Brain microvascular endothelial cell (primary cell): Measurements from ENCODE around the gene LMF1.

ENCODE experiments used
- DNase-seq: peaks from one replicate; pipeline ENCODE4 v3.0.0-alpha.2; 2020
- H3K27ac ChIP-seq: fragments of 250-450 bp; sonication (Bioruptor Pico); 2 replicates; pipeline ENCODE4 v1.5.1; 2020; ENCODE audit warnings: mild to moderate bottlenecking, moderate library complexity
- H3K27me3 ChIP-seq: fragments of 250-450 bp; sonication (Bioruptor Pico); replicated peaks from 2 replicates; pipeline ENCODE4 v1.5.1; 2020; ENCODE audit warnings: mild to moderate bottlenecking
- H3K36me3 ChIP-seq: fragments of 250-450 bp; sonication (Bioruptor Pico); replicated peaks from 2 replicates; pipeline ENCODE4 v1.5.1; 2020; ENCODE audit warnings: mild to moderate bottlenecking
- H3K4me3 ChIP-seq: 2 replicates; pipeline ENCODE4 v1.5.1; 2011; ENCODE audit warnings: low read depth, mild to moderate bottlenecking, control low read depth, low read length, moderate library complexity
- CTCF ChIP-seq: IDR thresholded peaks from 2 replicates; pipeline ENCODE4 v1.5.1; 2011; ENCODE audit warnings: low read depth, mild to moderate bottlenecking, moderate library complexity, low read length, control low read depth, inconsistent platforms; ENCODE audit errors: missing control alignments
- in situ Hi-C: cut with HindIII; loops from 2 replicates; pipeline ENCODE4 v1.10.0; 2017; ENCODE audit warnings: low sequenced_read_pairs, low pct_ligation_motif_present

Gene LMF1

GRCh38 chr16:830871-831570 lies 139.8 kb downstream of the LMF1 start:
- Histone ChIP-seq H3K27ac (no peak overlapping the region), H3K36me3 (no peaks in the 10 kb centered on the region), H3K27me3 (peaks cover 2% of the 10 kb centered on the region), H3K4me3 (no peak overlapping the region)
- TF ChIP-seq CTCF: no peak
- DNase-seq: no peak
- in situ Hi-C loops: loop anchor here (25.0 kb wide), 1 partner anchor 156 kb away; the partner anchor contains the start of gene SOX8

GRCh38 chr16:830107-830870 lies 140.5 kb downstream of the LMF1 start:
- in situ Hi-C loops: loop anchor here (25.0 kb wide), 1 partner anchor 157 kb away; the partner anchor contains the start of gene SOX8
- no peak overlapping the region for H3K4me3 ChIP-seq
- no peak for DNase-seq
- H3K27me3 ChIP-seq: peaks cover 9% of the 10 kb centered on the region
- no peak overlapping the region for H3K27ac ChIP-seq
- TF ChIP-seq CTCF: no peak
- no peaks in the 10 kb centered on the region for H3K36me3 ChIP-seq

GRCh38 chr16:828891-829290 lies 141.9 kb downstream of the LMF1 start:
- in situ Hi-C loops: loop anchor here (25.0 kb wide), 1 partner anchor 158 kb away; the partner anchor contains the start of gene SOX8
- Histone ChIP-seq H3K4me3 (no peak overlapping the region), H3K27me3 (peaks cover 14% of the 10 kb centered on the region), H3K27ac (no peak overlapping the region), H3K36me3 (no peaks in the 10 kb centered on the region)
- no peak for DNase-seq
- no peak for TF ChIP-seq CTCF

- DNase-seq: no peak
- no peak overlapping the region for H3K27ac ChIP-seq
- in situ Hi-C loops: loop anchor here (25.0 kb wide), 1 partner anchor 160 kb away; the partner anchor contains the start of gene SOX8
These were observed 143.3 kb downstream of the LMF1 start for GRCh38 chr16:827513-827912.

More at GRCh38 chr16:827513-827912, 143.3 kb downstream of the LMF1 start:
- H3K4me3 ChIP-seq: no peak overlapping the region
- H3K36me3 ChIP-seq: no peaks in the 10 kb centered on the region
- TF ChIP-seq CTCF: no peak
- H3K27me3 ChIP-seq: peaks cover 14% of the 10 kb centered on the region
